Activated CD8-positive, alpha-beta T cell treated with anti-CD3 and anti-CD28 coated beads for 36 hours (primary cell): Measurements from ENCODE around the gene LPP. TPM values are rescaled to one million over a fixed set of nuclear protein-coding genes. Genes with fewer than 3 reads are reported as not detected.

Experiments used
- ATAC-seq: fragments of 200-7000 bp; cut with Tn5 transposase; one replicate; pipeline ENCODE4 v1.10.0; 2021; ENCODE audit warnings: mild to moderate bottlenecking, moderate library complexity
- CTCF ChIA-PET: fragments of 350-600 bp; sonication (Branson Sonifier 250); formaldehyde crosslinking; loops from one replicate; lab custom pipeline; 2021; ENCODE audit warnings: antibody characterized with exemption; lab: Charles Lee
- POLR2A ChIA-PET: fragments of 350-600 bp; sonication (Branson Sonifier 250); formaldehyde crosslinking; loops from one replicate; lab custom pipeline; 2021; ENCODE audit warnings: antibody characterized with exemption; lab: Charles Lee
- DNase-seq: peaks from one replicate; pipeline ENCODE4 v3.0.0-alpha.2; 2020
- H3K27ac Mint-ChIP-seq: one replicate; pipeline ENCODE4 v1.8.0; 2021; ENCODE audit warnings: mild to moderate bottlenecking, mixed read lengths
- H3K27me3 Mint-ChIP-seq: one replicate; pipeline ENCODE4 v1.8.0; 2021; ENCODE audit warnings: mixed read lengths
- H3K36me3 Mint-ChIP-seq: one replicate; pipeline ENCODE4 v1.8.0; 2021; ENCODE audit warnings: low read depth, mixed read lengths
- H3K4me1 Mint-ChIP-seq: one replicate; pipeline ENCODE4 v1.8.0; 2021; ENCODE audit warnings: low read depth, mixed read lengths
- H3K4me3 Mint-ChIP-seq: one replicate; pipeline ENCODE4 v1.8.0; 2021; ENCODE audit warnings: mild to moderate bottlenecking, moderate library complexity, mixed read lengths
- H3K9me3 Mint-ChIP-seq: one replicate; pipeline ENCODE4 v1.8.0; 2021; ENCODE audit warnings: mixed read lengths
- intact Hi-C: fragments of 100-400 bp; cut with micrococcal nuclease; formaldehyde crosslinking; loops from one replicate; pipeline ENCODE4 v1.10.0; 2022
- total RNA-seq, 2 experiments: library from RNA; stranded (reverse); gene quantifications; one replicate each; pipeline ENCODE4 v1.2.3, GENCODE V29; 2021
- TF ChIP-seq, protein P1 (sequence below): fragments of 200-600 bp; IDR thresholded peaks from one replicate; pipeline ENCODE4 v1.8.0; 2022; ENCODE audit warnings: antibody characterized with exemption, mild to moderate bottlenecking

Gene LPP
- total RNA-seq, 2 experiments from 2014 or later, result 16.4 to 22.6 TPM

DNA sequence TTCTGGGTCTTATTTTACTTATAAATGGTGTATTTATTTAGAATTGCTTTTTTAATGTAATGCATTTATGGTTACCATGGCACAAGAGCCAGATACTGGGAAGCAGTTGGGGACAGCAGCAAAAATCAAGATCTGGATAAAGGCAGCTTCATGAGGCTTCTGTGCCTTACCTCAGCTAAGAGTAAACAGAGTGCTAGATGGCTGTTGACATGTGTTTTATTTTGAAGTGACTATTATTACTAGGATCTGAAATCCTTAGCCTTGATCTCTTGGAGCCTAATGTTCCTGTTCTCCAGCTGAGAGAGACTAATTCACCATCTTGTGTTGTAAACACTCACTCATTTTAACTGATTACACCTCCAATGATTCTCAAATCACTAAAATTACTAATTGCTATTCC, 317.8 kb downstream of the LPP start:
- CTCF ChIA-PET, result interaction anchor here (0.8 kb wide), 1 partner anchor 18 kb away, joined by 3 read pairs; no protein-coding TSS in a partner anchor
- DNase-seq (no peak), ATAC-seq (no peak)
- POLR2A ChIA-PET, result interaction anchor here (0.5 kb wide), 1 partner anchor 512 kb away, joined by 3 read pairs; no protein-coding TSS in a partner anchor
- no peak overlapping the region for H3K27ac Mint-ChIP-seq
- no peak overlapping the region for H3K4me3 Mint-ChIP-seq
- TF ChIP-seq, protein P1, sequence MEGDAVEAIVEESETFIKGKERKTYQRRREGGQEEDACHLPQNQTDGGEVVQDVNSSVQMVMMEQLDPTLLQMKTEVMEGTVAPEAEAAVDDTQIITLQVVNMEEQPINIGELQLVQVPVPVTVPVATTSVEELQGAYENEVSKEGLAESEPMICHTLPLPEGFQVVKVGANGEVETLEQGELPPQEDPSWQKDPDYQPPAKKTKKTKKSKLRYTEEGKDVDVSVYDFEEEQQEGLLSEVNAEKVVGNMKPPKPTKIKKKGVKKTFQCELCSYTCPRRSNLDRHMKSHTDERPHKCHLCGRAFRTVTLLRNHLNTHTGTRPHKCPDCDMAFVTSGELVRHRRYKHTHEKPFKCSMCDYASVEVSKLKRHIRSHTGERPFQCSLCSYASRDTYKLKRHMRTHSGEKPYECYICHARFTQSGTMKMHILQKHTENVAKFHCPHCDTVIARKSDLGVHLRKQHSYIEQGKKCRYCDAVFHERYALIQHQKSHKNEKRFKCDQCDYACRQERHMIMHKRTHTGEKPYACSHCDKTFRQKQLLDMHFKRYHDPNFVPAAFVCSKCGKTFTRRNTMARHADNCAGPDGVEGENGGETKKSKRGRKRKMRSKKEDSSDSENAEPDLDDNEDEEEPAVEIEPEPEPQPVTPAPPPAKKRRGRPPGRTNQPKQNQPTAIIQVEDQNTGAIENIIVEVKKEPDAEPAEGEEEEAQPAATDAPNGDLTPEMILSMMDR, result no peak
- H3K36me3 Mint-ChIP-seq, result peaks cover 11% of the 10 kb centered on the region
- H3K4me1 Mint-ChIP-seq, result no peaks in the 10 kb centered on the region
- intact Hi-C loops, result no loop called here
- H3K9me3 Mint-ChIP-seq, result peaks cover 2% of the 10 kb centered on the region
- H3K27me3 Mint-ChIP-seq, result no peaks in the 10 kb centered on the region

DNA sequence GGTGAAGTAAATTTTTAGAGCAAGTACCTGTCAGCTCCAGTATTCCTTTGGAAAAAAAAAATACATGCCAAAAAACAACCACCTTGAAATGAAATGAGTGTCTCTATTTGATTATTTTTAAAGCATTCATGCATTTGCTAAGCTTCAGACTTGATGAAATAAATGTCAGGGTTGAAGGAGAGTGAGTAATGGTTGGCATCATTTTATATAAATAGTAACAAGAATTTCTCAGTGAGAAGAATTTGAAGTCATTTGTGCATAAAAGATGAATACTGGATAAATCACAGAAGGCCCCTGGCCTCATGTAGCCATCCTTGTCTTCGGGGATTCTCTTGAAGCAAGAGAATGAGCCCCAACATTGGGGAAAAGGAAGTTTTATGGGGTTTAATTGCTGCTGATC, 318.4 kb downstream of the LPP start:
- no peak overlapping the region for H3K4me3 Mint-ChIP-seq
- no peaks in the 10 kb centered on the region for H3K27me3 Mint-ChIP-seq
- no peak overlapping the region for H3K27ac Mint-ChIP-seq
- intact Hi-C loops, result no loop called here
- peaks cover 2% of the 10 kb centered on the region for H3K9me3 Mint-ChIP-seq
- POLR2A ChIA-PET, result no interaction called here
- H3K4me1 Mint-ChIP-seq, result no peaks in the 10 kb centered on the region
- TF ChIP-seq, protein P1, result no peak
- DNase-seq (no peak), ATAC-seq (no peak)
- CTCF ChIA-PET, result interaction anchor here (0.8 to 1.9 kb wide), 2 partner anchors 8 to 19 kb away, joined by 3 to 5 read pairs; no protein-coding TSS in a partner anchor
- peaks cover 10% of the 10 kb centered on the region for H3K36me3 Mint-ChIP-seq

DNA sequence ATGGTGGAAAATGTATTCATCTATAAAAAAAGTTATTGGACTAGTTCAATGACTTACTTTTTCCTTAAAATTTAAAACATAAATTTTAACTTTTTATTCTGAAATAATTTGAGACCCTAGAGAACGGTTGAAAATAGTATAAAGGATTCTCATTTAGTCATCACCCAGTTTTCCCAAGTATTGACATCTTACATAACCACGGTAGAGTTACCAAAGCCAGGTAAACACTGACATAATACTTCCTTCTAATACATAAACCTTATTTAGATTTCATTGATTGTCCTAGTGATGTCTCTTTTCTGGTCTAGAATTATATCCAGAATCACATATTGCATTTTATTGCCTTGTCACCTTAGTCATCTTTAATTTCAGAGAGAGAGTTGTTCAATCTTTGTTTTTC, 319.1 kb downstream of the LPP start:
- Mint-ChIP-seq H3K36me3 (peaks cover 7% of the 10 kb centered on the region), H3K27ac (no peak overlapping the region), H3K4me1 (peaks cover 3% of the 10 kb centered on the region), H3K4me3 (no peak overlapping the region), H3K9me3 (peaks cover 2% of the 10 kb centered on the region), H3K27me3 (no peaks in the 10 kb centered on the region)
- intact Hi-C loops, result no loop called here
- no peak for ATAC-seq
- TF ChIP-seq, protein P1, result no peak
- DNase-seq, result no peak
- ChIA-PET POLR2A (no interaction called here), CTCF (interaction anchor here (1.9 kb wide), 1 partner anchor 9 kb away, joined by 5 read pairs; no protein-coding TSS in a partner anchor)

DNA sequence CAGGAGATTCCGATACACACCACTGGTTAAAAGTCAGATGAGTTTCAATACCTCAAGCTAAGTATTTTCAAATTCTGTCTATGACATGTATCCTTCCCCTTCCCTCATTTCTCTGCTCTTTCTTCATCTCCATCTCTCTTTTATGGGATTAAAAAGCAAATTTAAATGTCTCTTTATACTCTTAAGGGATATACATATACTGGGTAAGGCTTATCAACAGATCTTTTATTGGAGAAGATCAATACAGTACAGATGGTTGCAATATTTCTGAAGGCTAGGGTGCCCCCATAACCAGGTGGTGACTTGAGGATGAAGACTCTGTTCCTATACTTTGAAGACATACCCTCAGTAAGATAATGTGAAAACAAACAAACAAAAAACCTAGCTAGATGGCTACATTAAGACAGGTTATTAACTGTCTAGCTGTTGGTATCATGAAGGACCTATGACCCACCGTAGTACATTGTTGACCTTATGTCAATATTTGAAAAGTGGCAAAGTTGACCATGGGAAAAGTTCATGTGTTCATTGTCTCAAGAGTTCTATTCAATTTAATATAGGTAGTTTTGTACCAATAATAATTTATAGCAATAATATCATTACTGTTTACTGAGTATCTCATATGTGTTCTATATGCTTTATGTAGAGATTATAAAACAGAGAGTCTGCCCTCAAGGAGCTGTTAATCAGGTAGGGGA, 319.8 kb downstream of the LPP start:
- peaks cover 3% of the 10 kb centered on the region for H3K4me1 Mint-ChIP-seq
- ATAC-seq (no peak), DNase-seq (no peak)
- peaks cover 4% of the 10 kb centered on the region for H3K36me3 Mint-ChIP-seq
- H3K9me3 Mint-ChIP-seq, result peaks cover 2% of the 10 kb centered on the region
- ChIA-PET CTCF (interaction anchor here (1.3 to 2.5 kb wide), 3 partner anchors 10 to 733 kb away, joined by 3 to 11 read pairs (median 5); no protein-coding TSS in a partner anchor), POLR2A (no interaction called here)
- TF ChIP-seq, protein P1, result no peak
- no peaks in the 10 kb centered on the region for H3K27me3 Mint-ChIP-seq
- intact Hi-C loops, result no loop called here
- H3K4me3 Mint-ChIP-seq, result no peak overlapping the region
- no peak overlapping the region for H3K27ac Mint-ChIP-seq

DNA sequence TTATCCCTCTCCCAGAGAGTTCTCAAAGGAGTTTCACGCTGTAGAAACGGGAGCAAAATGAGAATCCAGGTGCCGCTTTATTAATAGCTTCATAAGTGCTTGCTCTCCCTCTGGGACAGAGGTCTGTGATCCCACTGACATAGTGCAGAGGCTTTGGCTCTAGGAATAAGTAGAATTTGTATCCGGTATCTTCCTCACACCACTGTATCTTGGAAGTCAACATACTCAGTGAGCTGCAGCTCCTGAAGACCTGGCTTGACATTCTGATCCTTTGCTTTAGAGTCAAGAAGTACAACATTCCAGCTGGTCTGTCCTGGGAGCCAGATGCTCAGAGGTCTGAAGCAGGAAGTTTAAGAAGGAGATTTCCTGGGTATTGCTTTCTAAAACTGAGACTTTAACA, 323.0 kb downstream of the LPP start:
- Mint-ChIP-seq H3K27me3 (no peaks in the 10 kb centered on the region), H3K9me3 (peaks cover 3% of the 10 kb centered on the region), H3K27ac (no peak overlapping the region), H3K4me1 (peaks cover 3% of the 10 kb centered on the region), H3K4me3 (no peak overlapping the region), H3K36me3 (peaks cover under 1% of the 10 kb centered on the region)
- ATAC-seq (no peak), DNase-seq (no peak)
- CTCF ChIA-PET, result interaction anchor here (1.1 to 1.4 kb wide), 2 partner anchors 10 to 17 kb away, joined by 3 to 4 read pairs; no protein-coding TSS in a partner anchor
- intact Hi-C loops, result no loop called here
- POLR2A ChIA-PET, result no interaction called here
- TF ChIP-seq, protein P1, result no peak
